Esophagus squamous epithelium (tissue), 4 donors: ENCODE measurements around the gene RIMBP2.

Source experiments
- POLR2A ChIP-seq, 4 donors: fragments of 450-650 bp; IDR thresholded peaks; one replicate each; pipeline ENCODE4 v1.6.1; 2017; ENCODE audit warnings: antibody characterized with exemption in 4 of 4, mild to moderate bottlenecking in 4 of 4, moderate library complexity in 3 of 4
- TF ChIP-seq, protein P1 (sequence below), 6 experiments: fragments of 450-650 bp in 4 of 6; fragments of 200-600 bp in 2 of 6; sonication (generic) in 2 of 6; IDR thresholded peaks; one replicate each; pipeline ENCODE4 v1.5.1; 2016 to 2019; ENCODE audit warnings: antibody characterized with exemption in 6 of 6, mild to moderate bottlenecking in 4 of 6, moderate library complexity in 4 of 6

GRCh38 chr12:130639476-130640424 is 76.3 kb downstream of the RIMBP2 start:
- TF ChIP-seq POLR2A (IDR thresholded peaks at IDR 0.05): no peak
- TF ChIP-seq, protein P1, sequence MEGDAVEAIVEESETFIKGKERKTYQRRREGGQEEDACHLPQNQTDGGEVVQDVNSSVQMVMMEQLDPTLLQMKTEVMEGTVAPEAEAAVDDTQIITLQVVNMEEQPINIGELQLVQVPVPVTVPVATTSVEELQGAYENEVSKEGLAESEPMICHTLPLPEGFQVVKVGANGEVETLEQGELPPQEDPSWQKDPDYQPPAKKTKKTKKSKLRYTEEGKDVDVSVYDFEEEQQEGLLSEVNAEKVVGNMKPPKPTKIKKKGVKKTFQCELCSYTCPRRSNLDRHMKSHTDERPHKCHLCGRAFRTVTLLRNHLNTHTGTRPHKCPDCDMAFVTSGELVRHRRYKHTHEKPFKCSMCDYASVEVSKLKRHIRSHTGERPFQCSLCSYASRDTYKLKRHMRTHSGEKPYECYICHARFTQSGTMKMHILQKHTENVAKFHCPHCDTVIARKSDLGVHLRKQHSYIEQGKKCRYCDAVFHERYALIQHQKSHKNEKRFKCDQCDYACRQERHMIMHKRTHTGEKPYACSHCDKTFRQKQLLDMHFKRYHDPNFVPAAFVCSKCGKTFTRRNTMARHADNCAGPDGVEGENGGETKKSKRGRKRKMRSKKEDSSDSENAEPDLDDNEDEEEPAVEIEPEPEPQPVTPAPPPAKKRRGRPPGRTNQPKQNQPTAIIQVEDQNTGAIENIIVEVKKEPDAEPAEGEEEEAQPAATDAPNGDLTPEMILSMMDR (IDR thresholded peaks at IDR 0.05): no peak
